MM.1S (cell line): Measurements from ENCODE around the gene TTC34.
"Not testable (repeated sequence)": the region's sequence is repeated elsewhere in the genome, so short reads cannot be mapped to it uniquely, and the experiment has no call there.

ENCODE experiments used
- DNase-seq: peaks from one replicate; pipeline ENCODE4 v3.0.0-alpha.2; 2015
- H2AFZ ChIP-seq: fragments of 300-600 bp; sonication (generic); 2 replicates; pipeline ENCODE4 v1.6.0; 2016; ENCODE audit warnings: antibody characterized with exemption, low read length
- H3F3A ChIP-seq: fragments of 300-600 bp; sonication (generic); 2 replicates; pipeline ENCODE4 v1.6.1; 2016; ENCODE audit warnings: mild to moderate bottlenecking, antibody characterized with exemption, low read length, moderate library complexity, mixed read lengths; ENCODE audit not compliant: insufficient read depth
- H3K27ac ChIP-seq: fragments of 300-600 bp; sonication (generic); 2 replicates; pipeline ENCODE4 v1.5.1; 2016; ENCODE audit warnings: mild to moderate bottlenecking, low read length
- H3K27me3 ChIP-seq: fragments of 300-600 bp; sonication (generic); replicated peaks from 2 replicates; pipeline ENCODE4 v1.6.0; 2016; ENCODE audit warnings: low read length; ENCODE audit not compliant: insufficient read depth
- H3K36me3 ChIP-seq: fragments of 300-600 bp; sonication (generic); replicated peaks from 2 replicates; pipeline ENCODE4 v1.6.1; 2016; ENCODE audit warnings: mild to moderate bottlenecking, low read length, mixed read lengths; ENCODE audit not compliant: insufficient read depth
- H3K4me1 ChIP-seq: fragments of 300-600 bp; sonication (generic); 2 replicates; pipeline ENCODE4 v1.6.1; 2016; ENCODE audit warnings: low read length, mixed read lengths
- H3K4me2 ChIP-seq: fragments of 300-600 bp; sonication (generic); 2 replicates; pipeline ENCODE4 v1.6.0; 2016; ENCODE audit warnings: low read depth, low read length
- H3K4me3 ChIP-seq: fragments of 300-600 bp; sonication (generic); 2 replicates; pipeline ENCODE4 v1.5.1; 2016; ENCODE audit warnings: low read length, mixed read lengths
- H3K79me2 ChIP-seq: fragments of 300-600 bp; sonication (generic); 2 replicates; pipeline ENCODE4 v1.6.1; 2016; ENCODE audit warnings: mixed run types, low read length, mixed read lengths
- H3K9ac ChIP-seq: fragments of 300-600 bp; sonication (generic); 2 replicates; pipeline ENCODE4 v1.6.1; 2016; ENCODE audit warnings: low read length, mixed read lengths
- H3K9me2 ChIP-seq: fragments of 300-600 bp; sonication (generic); replicated peaks from 2 replicates; pipeline ENCODE4 v1.6.1; 2016; ENCODE audit warnings: mild to moderate bottlenecking, low read length, mixed read lengths; ENCODE audit not compliant: insufficient read depth
- H3K9me3 ChIP-seq: fragments of 300-600 bp; sonication (generic); replicated peaks from 2 replicates; pipeline ENCODE4 v1.6.1; 2016; ENCODE audit warnings: mild to moderate bottlenecking, low read length, mixed read lengths; ENCODE audit not compliant: insufficient read depth
- H4K20me1 ChIP-seq: fragments of 300-600 bp; sonication (generic); 2 replicates; pipeline ENCODE4 v1.6.1; 2016; ENCODE audit warnings: mild to moderate bottlenecking, low read length, moderate library complexity, mixed read lengths; ENCODE audit not compliant: insufficient read depth
- CTCF ChIP-seq: fragments of 300-600 bp; sonication (generic); IDR thresholded peaks from 2 replicates; pipeline ENCODE4 v1.5.1; 2016; ENCODE audit warnings: antibody characterized with exemption, low read length, mixed read lengths
- EZH2 ChIP-seq: fragments of 300-600 bp; sonication (generic); optimal IDR thresholded peaks from 2 replicates; pipeline ENCODE3; 2017; ENCODE audit warnings: low read depth, mild to moderate bottlenecking, antibody characterized with exemption, low read length, mixed read lengths
- EZH2phosphoT487 ChIP-seq: fragments of 300-600 bp; sonication (generic); IDR thresholded peaks from 2 replicates; pipeline ENCODE4 v1.6.1; 2018; ENCODE audit warnings: antibody characterized with exemption, low read length

The TTC34 gene

GRCh38 chr1:2781627-2782026 lies 19.9 kb downstream of the TTC34 start:
- H3K27ac ChIP-seq, result no peak overlapping the region
- no peak overlapping the region for H3K4me2 ChIP-seq
- no peaks in the 10 kb centered on the region for H3K36me3 ChIP-seq

GRCh38 chr1:2778220-2778592 lies 23.3 kb downstream of the TTC34 start:
- Histone ChIP-seq H3K36me3 (no peaks in the 10 kb centered on the region), H3K4me1 (no peaks in the 10 kb centered on the region), H3K4me2 (no peak overlapping the region), H3K9ac (no peak overlapping the region), H3K27ac (no peak overlapping the region), H3K9me2 (no peaks in the 10 kb centered on the region), H3K9me3 (no peaks in the 10 kb centered on the region), H3K27me3 (peaks cover 52% of the 10 kb centered on the region), H3F3A (no peaks in the 10 kb centered on the region), H3K4me3 (no peak overlapping the region), H2AFZ (no peak overlapping the region), H4K20me1 (no peaks in the 10 kb centered on the region), H3K79me2 (no peaks in the 10 kb centered on the region)
- no peak for DNase-seq
- TF ChIP-seq EZH2, result no peak
- no peak for TF ChIP-seq CTCF
- TF ChIP-seq EZH2phosphoT487, result no peak

More at GRCh38 chr1:2781627-2782026, 19.9 kb downstream of the TTC34 start:
- TF ChIP-seq EZH2, result no peak
- TF ChIP-seq EZH2phosphoT487, result no peak
- TF ChIP-seq CTCF, result no peak
- Histone ChIP-seq H2AFZ (no peak overlapping the region), H3K9me2 (no peaks in the 10 kb centered on the region), H3K4me1 (no peaks in the 10 kb centered on the region), H3K4me3 (no peak overlapping the region), H3K79me2 (no peaks in the 10 kb centered on the region), H3K27me3 (peaks cover 66% of the 10 kb centered on the region), H3F3A (no peaks in the 10 kb centered on the region), H3K9me3 (no peaks in the 10 kb centered on the region), H3K9ac (no peak overlapping the region), H4K20me1 (no peaks in the 10 kb centered on the region)
- no peak for DNase-seq

GRCh38 chr1:2777424-2778219 lies 23.9 kb downstream of the TTC34 start:
- no peaks in the 10 kb centered on the region for H4K20me1 ChIP-seq
- no peaks in the 10 kb centered on the region for H3K36me3 ChIP-seq
- H3K9me3 ChIP-seq, result no peaks in the 10 kb centered on the region
- H2AFZ ChIP-seq, result no peak overlapping the region
- no peaks in the 10 kb centered on the region for H3K79me2 ChIP-seq
- peaks cover 46% of the 10 kb centered on the region for H3K27me3 ChIP-seq
- no peak for TF ChIP-seq EZH2phosphoT487
- TF ChIP-seq CTCF, result no peak
- TF ChIP-seq EZH2, result no peak
- H3K9ac ChIP-seq, result no peak overlapping the region
- no peak for DNase-seq
- H3K4me3 ChIP-seq, result no peak overlapping the region
- no peak overlapping the region for H3K4me2 ChIP-seq
- H3K4me1 ChIP-seq, result no peaks in the 10 kb centered on the region
- no peak overlapping the region for H3K27ac ChIP-seq
- no peaks in the 10 kb centered on the region for H3F3A ChIP-seq
- H3K9me2 ChIP-seq, result no peaks in the 10 kb centered on the region

- DNase-seq, H3K4me3 ChIP-seq, H3K9me2 ChIP-seq, H3K27ac ChIP-seq, H3K9ac ChIP-seq, H3F3A ChIP-seq, H3K36me3 ChIP-seq, H3K9me3 ChIP-seq, H3K79me2 ChIP-seq, H3K4me1 ChIP-seq, H4K20me1 ChIP-seq, H3K4me2 ChIP-seq, H2AFZ ChIP-seq: not testable (repeated sequence)
- peaks cover 23% of the 10 kb centered on the region for H3K27me3 ChIP-seq
Observed at GRCh38 chr1:2775333-2775732, 26.2 kb downstream of the TTC34 start.

GRCh38 chr1:2768052-2768451 lies 33.4 kb downstream of the TTC34 start:
- H3K36me3 ChIP-seq, H3K4me1 ChIP-seq, H3K27ac ChIP-seq, H2AFZ ChIP-seq, H4K20me1 ChIP-seq, H3F3A ChIP-seq, DNase-seq, H3K4me2 ChIP-seq, H3K9me3 ChIP-seq, H3K9me2 ChIP-seq, H3K4me3 ChIP-seq, H3K27me3 ChIP-seq, H3K79me2 ChIP-seq, H3K9ac ChIP-seq: not testable (repeated sequence)
